Measurements from ENCODE around the gene B4GALNT1.
"Not testable (repeated sequence)": the region's sequence is repeated elsewhere in the genome, so short reads cannot be mapped to it uniquely, and the experiment has no call there.

- TF ChIP-seq CTCF (IDR thresholded peaks at IDR 0.05; ENCODE audit: low read depth, low read length); POLR2A (IDR thresholded peaks at IDR 0.05; ENCODE audit: extremely low read depth, insufficient read length); MAX (IDR thresholded peaks at IDR 0.05; ENCODE audit: low read depth, low read length): not testable (repeated sequence)
Observed at GRCh38 chr12:57677947-57678346, 44.9 kb upstream of the B4GALNT1 start.

All from NB4 (cell line).